GM06990 (cell line): ENCODE results near the gene NKD1.
A peak's percentile ranks its signal among the peaks of the same experiment; 100 is the strongest.

Source experiments
- DNase-seq: peaks from one replicate; pipeline ENCODE4 v3.0.0-alpha.2; 2011; ENCODE audit not compliant: insufficient read length; ENCODE audit errors: extremely low read depth
- H3K27me3 ChIP-seq: replicated peaks from 2 replicates; pipeline ENCODE4 v1.6.0; 2011; ENCODE audit warnings: low read length; ENCODE audit not compliant: control insufficient read depth, insufficient read depth
- H3K36me3 ChIP-seq: 2 replicates; pipeline ENCODE4 v1.5.1; 2011; ENCODE audit warnings: low read length; ENCODE audit not compliant: control insufficient read depth, insufficient read depth
- H3K4me3 ChIP-seq: replicated peaks from 2 replicates; pipeline ENCODE4 v1.5.1; 2011; ENCODE audit warnings: low read depth, mild to moderate bottlenecking, control low read depth, low read length
- CTCF ChIP-seq: IDR thresholded peaks from 2 replicates; pipeline ENCODE4 v1.5.1; 2011; ENCODE audit warnings: low read length, control low read depth, mild to moderate bottlenecking, inconsistent platforms; ENCODE audit not compliant: insufficient read depth, poor library complexity, severe bottlenecking

Gene NKD1

GRCh38 chr16:50676684-50677225 is 128.6 kb downstream of the NKD1 start:
- Histone ChIP-seq H3K27me3 (no peaks in the 10 kb centered on the region), H3K36me3 (peaks cover 34% of the 10 kb centered on the region), H3K4me3 (no peak overlapping the region)
- TF ChIP-seq CTCF: no peak
- DNase-seq: no peak

GRCh38 chr16:50677351-50677750 is 129.2 kb downstream of the NKD1 start:
- TF ChIP-seq CTCF: peak; percentile 65
- peaks cover 29% of the 10 kb centered on the region for H3K36me3 ChIP-seq
- DNase-seq: no peak
- no peaks in the 10 kb centered on the region for H3K27me3 ChIP-seq
- no peak overlapping the region for H3K4me3 ChIP-seq

DNA sequence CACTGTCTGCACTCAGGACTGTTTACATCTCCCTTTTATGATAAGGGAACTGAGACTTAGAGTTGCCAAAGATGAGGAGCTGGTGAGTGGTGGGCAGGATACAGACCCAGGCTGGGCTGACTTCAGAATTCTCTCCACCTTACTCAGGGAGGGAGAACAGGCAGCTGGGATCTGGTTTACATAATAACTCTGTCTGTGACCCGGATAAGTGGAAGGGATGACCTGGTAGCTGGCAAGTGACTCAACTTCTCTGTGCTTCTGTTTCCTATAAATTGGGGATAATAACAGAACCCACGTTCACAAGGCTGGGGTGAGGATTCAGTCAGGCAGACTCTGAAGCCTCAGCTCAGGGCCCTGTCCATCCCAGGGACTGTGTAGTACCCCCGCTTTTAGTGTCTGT is 130.3 kb downstream of the NKD1 start:
- DNase-seq: no peak
- Histone ChIP-seq H3K4me3 (no peak overlapping the region), H3K27me3 (no peaks in the 10 kb centered on the region), H3K36me3 (peaks cover 23% of the 10 kb centered on the region)
- TF ChIP-seq CTCF: no peak

GRCh38 chr16:50679266-50679665 is 131.1 kb downstream of the NKD1 start:
- H3K4me3 ChIP-seq: no peak overlapping the region
- H3K27me3 ChIP-seq: no peaks in the 10 kb centered on the region
- H3K36me3 ChIP-seq: peaks cover 18% of the 10 kb centered on the region
- TF ChIP-seq CTCF: no peak
- DNase-seq: no peak

DNA sequence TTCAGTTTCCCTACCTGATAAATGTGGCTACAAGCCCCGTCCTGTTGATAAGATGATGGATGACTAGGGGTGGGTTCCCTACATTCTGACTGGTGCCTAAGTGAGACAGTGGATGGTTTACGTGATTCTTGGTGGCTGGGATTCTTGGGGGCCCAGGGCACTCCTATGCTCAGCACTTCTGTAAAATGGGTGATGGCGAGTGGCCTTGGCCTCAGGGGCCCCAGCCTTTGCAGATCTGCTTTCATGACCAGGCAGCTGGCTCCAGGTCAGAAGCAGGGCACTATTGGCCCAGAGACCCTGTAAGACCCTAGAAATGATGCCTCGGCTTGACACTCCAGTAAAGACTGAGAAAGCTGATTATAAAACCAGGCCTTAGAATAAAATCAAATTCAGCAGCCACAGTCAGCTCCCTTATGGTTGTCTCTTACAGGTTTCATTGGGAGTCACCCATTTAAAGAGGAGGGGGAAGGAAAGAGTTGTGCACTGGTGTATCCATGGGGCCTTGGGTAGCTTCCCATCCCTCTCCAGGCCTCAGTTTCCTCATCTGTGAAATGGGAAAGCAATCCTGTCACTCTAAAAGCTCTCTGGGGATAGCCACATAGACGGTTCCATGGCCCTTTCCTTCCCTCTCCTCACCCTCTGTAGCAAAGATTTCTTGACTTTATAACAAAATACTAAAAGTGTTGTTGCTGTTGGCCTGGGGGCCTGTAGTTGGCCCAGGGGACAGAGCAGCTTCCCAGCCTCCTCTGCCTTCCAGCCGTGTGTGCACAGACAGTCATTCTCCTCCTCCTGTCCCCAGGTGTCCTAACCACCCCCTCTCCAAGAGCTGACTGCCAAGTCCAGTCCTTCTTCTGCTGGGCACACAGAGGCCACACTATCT is 131.7 kb downstream of the NKD1 start:
- DNase-seq: no peak
- Histone ChIP-seq H3K27me3 (no peaks in the 10 kb centered on the region), H3K36me3 (peaks cover 14% of the 10 kb centered on the region), H3K4me3 (peak overlapping the region; percentile 86)
- no peak for TF ChIP-seq CTCF
